ENCODE measurements around the gene ZFHX3.

ZFHX3 gene

GRCh38 chr16:72956124-72957064, 91.5 kb downstream of the ZFHX3 start:
- no peaks in the 10 kb centered on the region for H3K9me3 ChIP-seq (ENCODE audit: insufficient read depth, low read depth, low read length)
- no peak overlapping the region for H3K4me3 ChIP-seq (ENCODE audit: low read length)
- no peaks in the 10 kb centered on the region for H3K36me3 ChIP-seq (ENCODE audit: insufficient read depth, low read depth, low read length)
- H3K4me1 ChIP-seq (ENCODE audit: insufficient read depth, low read length) = peaks cover 5% of the 10 kb centered on the region; the same call in 1 of the 2 replicates
- no peak overlapping the region for H3K9ac ChIP-seq (ENCODE audit: low read depth, low read length)
- H3K27me3 ChIP-seq (ENCODE audit: insufficient read depth, low read length) = no peaks in the 10 kb centered on the region
- H3K27ac ChIP-seq (ENCODE audit: low read length) = no peak overlapping the region

- Histone ChIP-seq H3K4me3 (ENCODE audit: low read length) (no peak overlapping the region), H3K27ac (ENCODE audit: low read length) (no peak overlapping the region), H3K27me3 (ENCODE audit: insufficient read depth, low read length) (no peaks in the 10 kb centered on the region), H3K9ac (ENCODE audit: low read depth, low read length) (no peak overlapping the region), H3K36me3 (ENCODE audit: insufficient read depth, low read depth, low read length) (no peaks in the 10 kb centered on the region), H3K4me1 (ENCODE audit: insufficient read depth, low read length) (peaks cover 5% of the 10 kb centered on the region; the same call in 1 of the 2 replicates), H3K9me3 (ENCODE audit: insufficient read depth, low read depth, low read length) (no peaks in the 10 kb centered on the region)
Observed at GRCh38 chr16:72952811-72953271, 95.1 kb downstream of the ZFHX3 start.

- no peaks in the 10 kb centered on the region for H3K27me3 ChIP-seq (ENCODE audit: insufficient read depth, low read length)
- H3K4me3 ChIP-seq (ENCODE audit: low read length) = no peak overlapping the region
- H3K27ac ChIP-seq (ENCODE audit: low read length) = no peak overlapping the region
- H3K9ac ChIP-seq (ENCODE audit: low read depth, low read length) = no peak overlapping the region
- H3K4me1 ChIP-seq (ENCODE audit: insufficient read depth, low read length) = peaks cover 5% of the 10 kb centered on the region; the same call in 1 of the 2 replicates
- no peaks in the 10 kb centered on the region for H3K36me3 ChIP-seq (ENCODE audit: insufficient read depth, low read depth, low read length)
- no peaks in the 10 kb centered on the region for H3K9me3 ChIP-seq (ENCODE audit: insufficient read depth, low read depth, low read length)
Observed at GRCh38 chr16:72952404-72952803, 95.5 kb downstream of the ZFHX3 start.

- Histone ChIP-seq H3K36me3 (ENCODE audit: insufficient read depth, low read depth, low read length) (no peaks in the 10 kb centered on the region), H3K4me3 (ENCODE audit: low read length) (no peak overlapping the region), H3K9me3 (ENCODE audit: insufficient read depth, low read depth, low read length) (no peaks in the 10 kb centered on the region), H3K4me1 (ENCODE audit: insufficient read depth, low read length) (peaks cover 5% of the 10 kb centered on the region; the same call in 1 of the 2 replicates), H3K27me3 (ENCODE audit: insufficient read depth, low read length) (no peaks in the 10 kb centered on the region), H3K9ac (ENCODE audit: low read depth, low read length) (no peak overlapping the region), H3K27ac (ENCODE audit: low read length) (no peak overlapping the region)
Observed at GRCh38 chr16:72951916-72952315, 96.0 kb downstream of the ZFHX3 start.

GRCh38 chr16:72950669-72951068, 97.3 kb downstream of the ZFHX3 start:
- H3K4me3 ChIP-seq (ENCODE audit: low read length) = no peak overlapping the region
- no peaks in the 10 kb centered on the region for H3K36me3 ChIP-seq (ENCODE audit: insufficient read depth, low read depth, low read length)
- H3K27ac ChIP-seq (ENCODE audit: low read length) = no peak overlapping the region
- no peak overlapping the region for H3K9ac ChIP-seq (ENCODE audit: low read depth, low read length)
- H3K4me1 ChIP-seq (ENCODE audit: insufficient read depth, low read length) = peaks cover 5% of the 10 kb centered on the region; the same call in 1 of the 2 replicates
- no peaks in the 10 kb centered on the region for H3K9me3 ChIP-seq (ENCODE audit: insufficient read depth, low read depth, low read length)
- no peaks in the 10 kb centered on the region for H3K27me3 ChIP-seq (ENCODE audit: insufficient read depth, low read length)

- Histone ChIP-seq H3K27ac (ENCODE audit: low read length) (no peak overlapping the region), H3K27me3 (ENCODE audit: insufficient read depth, low read length) (no peaks in the 10 kb centered on the region), H3K9ac (ENCODE audit: low read depth, low read length) (no peak overlapping the region), H3K36me3 (ENCODE audit: insufficient read depth, low read depth, low read length) (no peaks in the 10 kb centered on the region), H3K4me3 (ENCODE audit: low read length) (no peak overlapping the region), H3K4me1 (ENCODE audit: insufficient read depth, low read length) (peaks cover 5% of the 10 kb centered on the region; the same call in 1 of the 2 replicates), H3K9me3 (ENCODE audit: insufficient read depth, low read depth, low read length) (no peaks in the 10 kb centered on the region)
Observed at GRCh38 chr16:72948238-72948829, 99.6 kb downstream of the ZFHX3 start.

- Histone ChIP-seq H3K9ac (ENCODE audit: low read depth, low read length) (no peak overlapping the region), H3K36me3 (ENCODE audit: insufficient read depth, low read depth, low read length) (no peaks in the 10 kb centered on the region), H3K9me3 (ENCODE audit: insufficient read depth, low read depth, low read length) (no peaks in the 10 kb centered on the region), H3K27ac (ENCODE audit: low read length) (no peak overlapping the region), H3K4me1 (ENCODE audit: insufficient read depth, low read length) (peaks cover 2% of the 10 kb centered on the region; the same call in 1 of the 2 replicates), H3K27me3 (ENCODE audit: insufficient read depth, low read length) (no peaks in the 10 kb centered on the region), H3K4me3 (ENCODE audit: low read length) (no peak overlapping the region)
Observed at GRCh38 chr16:72947379-72948237, 100.3 kb downstream of the ZFHX3 start.

- Histone ChIP-seq H3K4me1 (ENCODE audit: insufficient read depth, low read length) (no peaks in the 10 kb centered on the region), H3K4me3 (ENCODE audit: low read length) (no peak overlapping the region), H3K9me3 (ENCODE audit: insufficient read depth, low read depth, low read length) (no peaks in the 10 kb centered on the region), H3K27me3 (ENCODE audit: insufficient read depth, low read length) (no peaks in the 10 kb centered on the region), H3K27ac (ENCODE audit: low read length) (no peak overlapping the region), H3K36me3 (ENCODE audit: insufficient read depth, low read depth, low read length) (no peaks in the 10 kb centered on the region), H3K9ac (ENCODE audit: low read depth, low read length) (no peak overlapping the region)
Observed at GRCh38 chr16:72946474-72947194, 101.3 kb downstream of the ZFHX3 start.

GRCh38 chr16:72946063-72946462, 101.9 kb downstream of the ZFHX3 start:
- Histone ChIP-seq H3K36me3 (ENCODE audit: insufficient read depth, low read depth, low read length) (no peaks in the 10 kb centered on the region), H3K4me1 (ENCODE audit: insufficient read depth, low read length) (peaks cover under 1% of the 10 kb centered on the region; the same call in 1 of the 2 replicates), H3K9me3 (ENCODE audit: insufficient read depth, low read depth, low read length) (no peaks in the 10 kb centered on the region), H3K27ac (ENCODE audit: low read length) (no peak overlapping the region), H3K27me3 (ENCODE audit: insufficient read depth, low read length) (no peaks in the 10 kb centered on the region), H3K9ac (ENCODE audit: low read depth, low read length) (no peak overlapping the region), H3K4me3 (ENCODE audit: low read length) (no peak overlapping the region)

- H3K4me1 ChIP-seq (ENCODE audit: insufficient read depth, low read length) = peaks cover 5% of the 10 kb centered on the region; the same call in 1 of the 2 replicates
- no peaks in the 10 kb centered on the region for H3K27me3 ChIP-seq (ENCODE audit: insufficient read depth, low read length)
- H3K9ac ChIP-seq (ENCODE audit: low read depth, low read length) = no peak overlapping the region
- no peak overlapping the region for H3K4me3 ChIP-seq (ENCODE audit: low read length)
- H3K27ac ChIP-seq (ENCODE audit: low read length) = no peak overlapping the region
- H3K36me3 ChIP-seq (ENCODE audit: insufficient read depth, low read depth, low read length) = no peaks in the 10 kb centered on the region
- H3K9me3 ChIP-seq (ENCODE audit: insufficient read depth, low read depth, low read length) = no peaks in the 10 kb centered on the region
Observed at GRCh38 chr16:72945611-72946010, 102.3 kb downstream of the ZFHX3 start.

All from iPS-20b (cell line).